ENCODE results near the gene GFM1. TPM values are rescaled to one million over a fixed set of nuclear protein-coding genes. Genes with fewer than 3 reads are reported as not detected.
A peak's percentile ranks its signal among the peaks of the same experiment; 100 is the strongest.

Gene GFM1
- total RNA-seq (2021; fragmentation: NEBNext Ultra II Directional; extraction: Animal tissue kit (Norgen Biotek cat#: 25700)), result 10 to 100 TPM; 41.6 to 46.4 (median 44.1) TPM
- long read RNA-seq, transcript GFM1-210 (18 exons, 3,721 nt), result major isoform, 46 of 67 reads
- long read RNA-seq, partial matches to known transcripts, result 11 of 67 reads
- long read RNA-seq, other reads (novel, unspliced or antisense), result 8 of 67 reads

GRCh38 chr3:158644345-158644908 lies at the start of gene GFM1:
TSS of gene GFM1 (plus strand) at chr3:158644527. CDS start at chr3:158644635, 108 bp downstream.
- DNase-seq, result peak; percentile 93
- Mint-ChIP-seq H3K27me3 (ENCODE audit: insufficient read depth) (peaks cover 2% of the 10 kb centered on the region; the same call in 1 of the 2 replicates), H3K27ac (peak within 1 kb of the TSS; percentile 92), H3K9me3 (no peaks in the 10 kb centered on the region), H3K36me3 (ENCODE audit: low read depth) (peaks cover 9% of the 10 kb centered on the region; the same call in 1 of the 2 replicates), H3K4me1 (ENCODE audit: low read depth) (peaks cover 24% of the 10 kb centered on the region), H3K4me3 (peak within 1 kb of the TSS; percentile 98)
- TF ChIP-seq CTCF (IDR thresholded peaks at IDR 0.05), result peak; percentile 88

- no peaks in the 10 kb centered on the region for H3K9me3 Mint-ChIP-seq
- no peak for TF ChIP-seq CTCF (IDR thresholded peaks at IDR 0.05)
- no peak for DNase-seq
- H3K36me3 Mint-ChIP-seq (ENCODE audit: low read depth), result no peaks in the 10 kb centered on the region
- no peaks in the 10 kb centered on the region for H3K4me1 Mint-ChIP-seq (ENCODE audit: low read depth)
- no peaks in the 10 kb centered on the region; the same call in 1 of the 2 replicates for H3K27me3 Mint-ChIP-seq (ENCODE audit: insufficient read depth)
- no peak overlapping the region for H3K4me3 Mint-ChIP-seq
- no peak overlapping the region for H3K27ac Mint-ChIP-seq
These were observed 43.5 kb upstream of the GFM1 start for GRCh38 chr3:158600787-158601186.

GRCh38 chr3:158602227-158602626 lies 42.1 kb upstream of the GFM1 start:
- H3K27ac Mint-ChIP-seq, result no peak overlapping the region
- TF ChIP-seq CTCF (IDR thresholded peaks at IDR 0.05), result no peak
- no peak overlapping the region for H3K4me3 Mint-ChIP-seq
- H3K9me3 Mint-ChIP-seq, result no peaks in the 10 kb centered on the region
- no peaks in the 10 kb centered on the region for H3K36me3 Mint-ChIP-seq (ENCODE audit: low read depth)
- no peaks in the 10 kb centered on the region; the same call in 1 of the 2 replicates for H3K27me3 Mint-ChIP-seq (ENCODE audit: insufficient read depth)
- H3K4me1 Mint-ChIP-seq (ENCODE audit: low read depth), result no peaks in the 10 kb centered on the region
- no peak for DNase-seq

GRCh38 chr3:158617982-158618875 lies 26.1 kb upstream of the GFM1 start:
- H3K4me3 Mint-ChIP-seq, result no peak overlapping the region
- no peak for DNase-seq
- no peaks in the 10 kb centered on the region for H3K36me3 Mint-ChIP-seq (ENCODE audit: low read depth)
- H3K27ac Mint-ChIP-seq, result no peak overlapping the region
- peaks cover 24% of the 10 kb centered on the region for H3K9me3 Mint-ChIP-seq
- no peaks in the 10 kb centered on the region for H3K4me1 Mint-ChIP-seq (ENCODE audit: low read depth)
- no peaks in the 10 kb centered on the region; the same call in 1 of the 2 replicates for H3K27me3 Mint-ChIP-seq (ENCODE audit: insufficient read depth)
- no peak for TF ChIP-seq CTCF (IDR thresholded peaks at IDR 0.05)

- TF ChIP-seq CTCF (IDR thresholded peaks at IDR 0.05), result no peak
- H3K9me3 Mint-ChIP-seq, result no peaks in the 10 kb centered on the region; the same call in 1 of the 2 replicates
- H3K27ac Mint-ChIP-seq, result no peak overlapping the region
- no peaks in the 10 kb centered on the region for H3K4me1 Mint-ChIP-seq (ENCODE audit: low read depth)
- no peak overlapping the region for H3K4me3 Mint-ChIP-seq
- DNase-seq, result no peak
- H3K36me3 Mint-ChIP-seq (ENCODE audit: low read depth), result no peaks in the 10 kb centered on the region
- peaks cover 2% of the 10 kb centered on the region for H3K27me3 Mint-ChIP-seq (ENCODE audit: insufficient read depth)
These were observed 18.4 kb upstream of the GFM1 start for GRCh38 chr3:158625881-158626280.
